GM19324 (cell line): ENCODE data around the gene KLF3.
"Not testable (repeated sequence)": the region's sequence is repeated elsewhere in the genome, so short reads cannot be mapped to it uniquely, and the experiment has no call there.

Experiments
- ATAC-seq: cut with Tn5 transposase; IDR thresholded peaks from one replicate; pipeline ENCODE4 v1.9.1; 2021; ENCODE audit warnings: mild to moderate bottlenecking, moderate library complexity; ENCODE audit not compliant: unreplicated experiment, low FRiP score

The KLF3 gene

GRCh38 chr4:38663801-38664705 is at the start of gene KLF3:
TSS of gene KLF3 (plus strand) at chr4:38664199. CDS start at chr4:38680626, 16,427 bp downstream.
- ATAC-seq: peak; percentile 85

GRCh38 chr4:38614231-38614630 is 49.8 kb upstream of the KLF3 start:
- ATAC-seq: no peak

DNA sequence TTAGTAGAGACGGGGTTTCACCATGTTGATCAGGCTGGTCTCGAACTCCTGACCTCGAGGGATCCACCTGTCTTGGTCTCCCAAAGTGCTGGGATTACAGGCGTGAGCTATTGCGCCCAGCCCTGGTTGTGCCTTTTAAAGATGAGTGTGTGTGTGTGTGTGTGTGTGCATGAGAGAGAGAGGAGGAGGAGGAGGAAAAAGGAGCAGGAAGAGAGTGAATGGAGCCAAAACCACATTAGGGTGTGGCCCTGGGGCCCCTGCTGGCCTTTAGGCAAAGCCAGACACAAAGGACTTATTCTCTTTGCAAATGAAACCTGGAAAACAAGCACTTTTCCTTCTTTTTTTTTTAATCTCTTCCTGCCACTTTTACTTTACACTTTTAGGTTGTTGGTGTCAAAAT is 48.2 kb upstream of the KLF3 start:
- no peak for ATAC-seq

GRCh38 chr4:38618505-38618904 is 45.5 kb upstream of the KLF3 start:
- no peak for ATAC-seq

GRCh38 chr4:38619316-38619715 is 44.7 kb upstream of the KLF3 start:
- ATAC-seq: no peak

DNA sequence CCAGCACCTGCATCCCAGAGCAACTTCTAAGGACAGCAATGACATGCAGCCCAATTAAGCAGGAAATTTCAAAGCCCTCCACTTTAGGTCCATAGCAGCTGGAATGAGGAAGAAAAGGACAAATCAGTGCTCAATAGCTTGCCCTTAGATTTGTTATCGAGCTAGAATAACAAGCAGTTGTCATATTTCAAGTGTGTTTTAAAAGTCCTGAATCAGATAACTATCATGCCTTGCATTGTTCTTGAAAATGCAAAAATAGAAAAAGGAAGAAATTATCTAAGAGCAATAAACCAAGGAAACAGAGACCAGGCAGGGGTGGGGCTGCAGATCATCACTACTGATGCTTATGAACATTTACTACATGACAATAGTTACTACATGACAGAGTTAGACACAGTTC is 43.9 kb upstream of the KLF3 start:
- no peak for ATAC-seq

DNA sequence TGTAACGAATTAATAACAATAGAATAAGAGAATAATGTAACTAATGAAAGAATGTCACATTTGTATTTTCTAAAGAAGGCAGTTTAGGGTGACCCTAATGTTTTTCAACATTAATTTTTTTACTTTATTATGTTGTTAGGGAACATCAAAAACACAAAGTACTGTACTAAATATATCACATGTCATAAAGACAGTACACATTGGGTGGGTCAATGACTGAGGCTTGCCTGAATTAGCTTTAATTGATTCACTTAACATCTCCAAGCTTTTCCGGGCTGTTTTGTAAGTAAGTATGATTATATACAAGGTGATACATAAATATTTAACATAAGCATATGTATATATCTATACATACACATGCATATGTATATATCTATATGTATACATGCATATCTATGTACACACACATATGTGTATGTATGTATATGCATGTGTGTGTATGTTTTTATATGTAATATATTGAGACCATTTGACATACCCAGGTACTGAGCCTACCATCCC is 43.4 kb upstream of the KLF3 start:
- no peak for ATAC-seq

DNA sequence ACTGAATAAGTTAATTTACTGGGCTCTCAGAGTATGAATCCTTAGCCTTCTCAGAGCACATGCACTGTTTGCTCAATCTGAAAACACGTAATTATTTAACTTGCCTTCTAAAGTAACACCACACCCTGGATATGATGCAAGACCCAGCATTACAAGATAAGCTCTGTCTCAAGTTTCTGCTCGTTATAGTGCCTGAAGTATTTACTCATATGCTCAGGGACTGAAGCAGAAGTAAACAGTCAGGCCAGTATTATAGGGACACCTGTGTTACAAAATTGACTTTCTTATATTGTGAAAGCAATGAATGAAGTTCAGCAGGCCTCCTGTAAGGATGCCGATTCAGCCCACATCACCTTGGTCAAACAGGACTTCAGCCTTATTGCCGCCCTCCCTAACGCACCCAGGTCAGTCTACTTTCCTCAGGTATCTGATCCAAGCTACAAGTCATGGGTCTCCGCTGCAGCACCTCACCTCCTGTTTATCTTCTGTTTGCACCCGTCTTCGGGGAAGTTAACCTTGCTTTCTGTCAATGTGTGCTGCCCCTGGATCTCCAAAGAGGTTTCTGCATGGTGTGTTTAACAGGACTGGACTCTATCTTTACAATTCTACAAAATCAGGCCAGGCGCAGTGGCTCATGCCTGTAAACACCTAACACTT is 42.8 kb upstream of the KLF3 start:
- no peak for ATAC-seq

DNA sequence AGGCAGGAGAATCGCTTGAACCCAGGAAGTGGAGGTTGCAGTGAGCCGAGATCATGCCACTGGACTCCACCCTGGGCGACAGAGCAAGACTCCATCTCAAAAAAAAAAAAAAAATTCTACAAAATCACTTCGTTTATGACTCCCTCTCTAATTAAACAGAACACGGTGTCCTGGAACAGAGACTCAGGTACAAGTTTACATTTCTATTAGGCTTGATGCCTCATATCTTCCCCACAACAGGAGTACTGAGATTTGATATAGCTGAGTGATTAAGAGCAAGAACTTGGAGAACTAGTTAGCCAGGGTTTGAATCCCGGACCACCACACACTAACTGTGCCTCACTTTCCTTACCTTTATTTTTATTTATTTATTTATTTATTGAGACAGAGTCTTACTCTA is 42.2 kb upstream of the KLF3 start:
- ATAC-seq: no peak

DNA sequence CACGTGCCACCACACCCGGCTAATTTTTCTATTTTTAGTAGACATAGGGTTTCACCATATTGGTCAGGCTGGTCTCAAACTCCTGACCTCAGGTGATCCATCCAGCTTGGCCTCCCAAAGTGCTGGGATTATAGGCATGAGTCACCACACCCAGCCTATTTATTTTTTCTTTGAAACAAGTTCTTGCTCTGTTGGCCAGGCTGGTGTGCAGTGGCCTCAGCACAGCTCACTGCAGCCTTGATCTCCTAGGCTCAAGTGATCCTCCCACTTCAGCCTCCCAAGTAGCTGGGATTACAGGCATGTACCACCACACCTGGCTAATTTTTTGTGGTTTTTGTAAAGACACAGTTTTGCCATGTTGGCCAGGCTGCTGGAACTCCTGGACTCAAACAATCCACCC is 41.7 kb upstream of the KLF3 start:
- not testable (repeated sequence) for ATAC-seq

GRCh38 chr4:38623260-38623659 is 40.7 kb upstream of the KLF3 start:
- ATAC-seq: no peak

DNA sequence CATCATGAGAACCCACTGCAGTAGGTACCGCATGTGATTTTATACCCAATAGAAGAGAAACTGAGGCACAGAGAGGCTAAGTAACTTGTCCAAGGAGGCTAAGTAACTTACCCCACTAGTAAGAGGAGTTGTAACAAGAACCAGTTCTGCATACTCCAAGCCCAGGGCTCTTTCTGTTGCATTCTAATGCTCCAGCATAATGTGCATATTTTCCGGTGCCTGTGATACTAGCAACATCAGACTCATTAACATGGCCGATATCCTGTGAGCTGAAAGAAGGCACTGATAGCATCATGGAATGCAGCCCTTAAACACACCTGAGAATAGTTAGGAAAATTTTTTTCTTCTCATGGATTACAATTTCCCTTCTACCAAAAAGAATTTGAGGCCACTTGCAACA is 39.7 kb upstream of the KLF3 start:
- no peak for ATAC-seq

DNA sequence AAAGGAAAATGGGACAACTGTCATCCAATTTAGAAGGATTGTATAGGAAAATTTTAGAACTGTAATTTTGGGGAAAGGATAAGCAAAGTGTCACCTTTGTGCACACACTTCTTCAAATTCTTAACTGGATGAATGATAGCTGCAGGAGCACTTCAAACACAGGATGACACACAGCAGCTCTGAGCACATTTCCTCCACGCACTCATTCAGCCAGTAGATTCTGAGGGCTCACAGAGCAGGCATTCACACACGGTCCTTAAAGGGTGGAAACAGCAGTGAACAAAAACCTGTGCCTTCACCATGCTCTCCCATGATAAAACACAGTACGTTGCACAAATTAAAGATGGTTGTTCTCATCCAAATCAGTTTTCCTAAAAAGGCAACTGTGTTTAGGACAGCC is 38.5 kb upstream of the KLF3 start:
- ATAC-seq: no peak

- ATAC-seq: not testable (repeated sequence)
Measured at GRCh38 chr4:38626901-38627444, 37.0 kb upstream of the KLF3 start.

- ATAC-seq: no peak
Measured at GRCh38 chr4:38630519-38630918, 33.5 kb upstream of the KLF3 start.

DNA sequence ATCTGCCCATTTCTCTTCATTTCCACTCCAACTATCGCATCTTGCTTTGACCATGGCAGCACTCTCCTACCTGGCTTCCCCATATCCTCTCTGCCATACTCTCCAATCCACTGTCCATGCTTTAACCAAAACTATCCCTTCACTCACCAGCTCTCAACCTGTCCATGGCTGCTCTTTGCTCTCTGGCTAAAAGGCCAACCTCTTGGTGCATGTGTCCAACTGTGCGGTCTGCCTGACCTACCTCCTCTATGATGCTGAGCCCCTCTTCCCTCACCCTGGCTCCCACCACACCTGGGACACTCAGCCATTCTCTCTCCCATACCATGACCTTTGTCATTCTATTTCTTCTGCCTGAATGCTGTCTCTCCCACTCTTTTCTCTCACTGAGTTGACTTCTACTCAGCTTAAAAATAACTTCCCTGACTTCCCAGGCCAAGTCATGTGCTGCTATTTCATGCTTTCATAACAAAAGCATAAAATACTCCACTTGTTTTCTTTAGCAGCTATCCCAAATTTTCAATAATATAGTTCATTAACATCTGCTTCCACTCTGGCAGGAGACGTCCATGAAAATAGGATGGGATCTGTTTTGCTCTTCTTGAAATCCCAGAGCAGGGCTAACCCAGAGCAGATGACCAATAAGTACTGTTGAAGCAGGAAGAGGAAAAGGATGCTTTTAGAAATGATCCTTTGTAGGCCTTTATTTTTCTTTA is 29.8 kb upstream of the KLF3 start:
- no peak for ATAC-seq

- no peak for ATAC-seq
Measured at GRCh38 chr4:38639242-38639641, 24.8 kb upstream of the KLF3 start.

GRCh38 chr4:38641811-38642210 is 22.2 kb upstream of the KLF3 start:
- no peak for ATAC-seq

DNA sequence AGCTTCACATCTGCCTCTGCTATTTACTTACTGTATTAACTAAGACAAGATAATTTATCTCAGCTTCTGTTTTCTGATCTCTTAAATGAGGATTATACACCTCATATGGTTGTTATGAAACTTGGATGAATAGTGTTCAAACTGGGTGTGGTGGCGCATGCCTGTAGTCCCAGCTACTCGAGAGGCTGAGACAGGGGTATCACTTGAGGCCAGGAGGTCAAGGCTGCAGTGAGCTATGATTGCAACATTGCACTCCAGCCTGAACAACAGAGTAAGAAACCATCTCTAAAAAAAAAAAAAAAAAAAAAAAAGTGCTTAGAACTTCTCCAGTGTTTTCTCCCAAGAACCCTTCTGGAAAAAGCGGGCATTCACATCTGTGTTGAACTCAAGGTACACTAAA is 19.8 kb upstream of the KLF3 start:
- no peak for ATAC-seq

DNA sequence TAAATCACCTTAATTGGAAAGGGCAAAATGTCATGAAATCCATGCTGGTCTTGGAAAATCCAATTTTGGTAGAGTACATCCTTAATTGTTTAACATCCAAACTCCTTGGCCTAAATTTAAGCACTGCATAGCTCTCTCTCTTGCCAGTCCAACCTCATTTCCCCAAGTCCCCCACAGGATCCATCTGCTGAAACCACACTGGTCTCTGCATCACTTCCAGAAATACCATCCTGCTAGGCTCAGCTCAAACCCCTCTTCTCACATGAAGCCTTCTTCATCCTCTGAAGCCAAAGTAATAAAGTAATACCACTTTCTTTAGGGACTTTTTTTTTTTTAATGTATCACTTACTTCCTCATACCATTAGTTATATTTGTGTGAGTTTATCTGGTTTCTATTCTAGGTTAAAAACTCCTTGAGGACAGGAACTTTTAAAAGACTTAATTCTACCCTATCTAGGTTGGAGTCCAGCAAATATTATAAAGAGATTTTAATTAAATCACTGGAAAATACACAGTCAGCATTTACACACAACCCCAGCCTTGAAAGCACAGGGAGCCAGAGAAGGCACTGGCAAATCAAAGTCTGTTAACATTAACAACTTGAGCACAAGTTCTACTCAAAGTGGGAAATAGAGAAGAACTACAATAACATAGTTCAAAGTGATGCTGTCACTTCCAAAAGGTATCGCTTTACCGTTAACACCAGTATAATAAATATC is 16.7 kb upstream of the KLF3 start:
- ATAC-seq: no peak
